ENCODE data around the gene MYO10.

DNA sequence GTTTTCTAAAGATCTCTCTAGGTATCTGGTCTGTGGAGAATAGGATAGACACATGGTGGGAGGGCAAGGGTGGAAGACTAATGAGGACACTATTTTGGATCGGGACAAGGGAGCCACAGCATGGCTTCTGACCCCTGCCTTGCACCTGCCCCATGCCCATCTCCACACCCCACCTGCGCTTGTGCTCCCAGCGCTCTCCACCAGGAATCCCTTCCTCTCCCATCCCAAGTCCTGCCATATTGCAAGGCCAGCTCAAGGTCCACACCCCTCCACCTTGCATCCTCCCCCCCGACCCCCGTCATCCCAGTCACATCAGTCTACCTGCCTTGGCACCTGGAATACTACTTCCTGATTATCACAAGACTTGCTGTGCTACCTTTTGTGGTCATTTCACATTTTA lies 275.1 kb downstream of the MYO10 start:
- TF ChIP-seq, protein P1, sequence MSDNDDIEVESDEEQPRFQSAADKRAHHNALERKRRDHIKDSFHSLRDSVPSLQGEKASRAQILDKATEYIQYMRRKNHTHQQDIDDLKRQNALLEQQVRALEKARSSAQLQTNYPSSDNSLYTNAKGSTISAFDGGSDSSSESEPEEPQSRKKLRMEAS (IDR thresholded peaks at IDR 0.05), result no peak
- TF ChIP-seq RAD21 (IDR thresholded peaks at IDR 0.05; ENCODE audit: low read depth), result no peak
- TF ChIP-seq, protein P2, sequence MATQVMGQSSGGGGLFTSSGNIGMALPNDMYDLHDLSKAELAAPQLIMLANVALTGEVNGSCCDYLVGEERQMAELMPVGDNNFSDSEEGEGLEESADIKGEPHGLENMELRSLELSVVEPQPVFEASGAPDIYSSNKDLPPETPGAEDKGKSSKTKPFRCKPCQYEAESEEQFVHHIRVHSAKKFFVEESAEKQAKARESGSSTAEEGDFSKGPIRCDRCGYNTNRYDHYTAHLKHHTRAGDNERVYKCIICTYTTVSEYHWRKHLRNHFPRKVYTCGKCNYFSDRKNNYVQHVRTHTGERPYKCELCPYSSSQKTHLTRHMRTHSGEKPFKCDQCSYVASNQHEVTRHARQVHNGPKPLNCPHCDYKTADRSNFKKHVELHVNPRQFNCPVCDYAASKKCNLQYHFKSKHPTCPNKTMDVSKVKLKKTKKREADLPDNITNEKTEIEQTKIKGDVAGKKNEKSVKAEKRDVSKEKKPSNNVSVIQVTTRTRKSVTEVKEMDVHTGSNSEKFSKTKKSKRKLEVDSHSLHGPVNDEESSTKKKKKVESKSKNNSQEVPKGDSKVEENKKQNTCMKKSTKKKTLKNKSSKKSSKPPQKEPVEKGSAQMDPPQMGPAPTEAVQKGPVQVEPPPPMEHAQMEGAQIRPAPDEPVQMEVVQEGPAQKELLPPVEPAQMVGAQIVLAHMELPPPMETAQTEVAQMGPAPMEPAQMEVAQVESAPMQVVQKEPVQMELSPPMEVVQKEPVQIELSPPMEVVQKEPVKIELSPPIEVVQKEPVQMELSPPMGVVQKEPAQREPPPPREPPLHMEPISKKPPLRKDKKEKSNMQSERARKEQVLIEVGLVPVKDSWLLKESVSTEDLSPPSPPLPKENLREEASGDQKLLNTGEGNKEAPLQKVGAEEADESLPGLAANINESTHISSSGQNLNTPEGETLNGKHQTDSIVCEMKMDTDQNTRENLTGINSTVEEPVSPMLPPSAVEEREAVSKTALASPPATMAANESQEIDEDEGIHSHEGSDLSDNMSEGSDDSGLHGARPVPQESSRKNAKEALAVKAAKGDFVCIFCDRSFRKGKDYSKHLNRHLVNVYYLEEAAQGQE (IDR thresholded peaks at IDR 0.05; ENCODE audit: low read depth), result no peak
- TF ChIP-seq YY1 (IDR thresholded peaks at IDR 0.05; ENCODE audit: low read depth), result no peak
- TF ChIP-seq EP300 (IDR thresholded peaks at IDR 0.05; ENCODE audit: borderline replicate concordance), result no peak
